GM12864 (cell line): Measurements from ENCODE around the gene ST7L.

ENCODE experiments used
- DNase-seq: peaks from one replicate; pipeline ENCODE4 v3.0.0-alpha.2; 2011; ENCODE audit warnings: low read depth
- H3K4me3 ChIP-seq: 2 replicates; pipeline ENCODE4 v1.5.1; 2011; ENCODE audit warnings: mild to moderate bottlenecking, low read depth, low read length, control low read depth
- CTCF ChIP-seq: IDR thresholded peaks from 2 replicates; pipeline ENCODE4 v1.5.1; 2011; ENCODE audit warnings: low read depth, mild to moderate bottlenecking, moderate library complexity, low read length, control low read depth, inconsistent platforms; ENCODE audit errors: missing control alignments

The ST7L gene

GRCh38 chr1:112522621-112523020, 96.3 kb downstream of the ST7L start:
- no peak overlapping the region for H3K4me3 ChIP-seq
- TF ChIP-seq CTCF = no peak
- no peak for DNase-seq

DNA sequence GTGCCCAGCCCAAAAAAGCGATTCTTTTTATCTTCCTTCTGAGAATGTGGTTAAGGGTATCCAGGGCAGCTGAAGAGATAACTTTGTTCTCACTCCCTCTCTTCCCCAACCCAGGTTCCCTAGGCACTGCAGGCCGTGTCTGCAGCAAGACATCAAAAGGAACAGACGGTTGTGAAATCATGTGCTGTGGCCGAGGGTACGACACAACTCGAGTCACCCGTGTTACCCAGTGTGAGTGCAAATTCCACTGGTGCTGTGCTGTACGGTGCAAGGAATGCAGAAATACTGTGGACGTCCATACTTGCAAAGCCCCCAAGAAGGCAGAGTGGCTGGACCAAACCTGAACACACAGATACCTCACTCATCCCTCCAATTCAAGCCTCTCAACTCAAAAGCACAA, 98.8 kb downstream of the ST7L start:
- no peak for DNase-seq
- H3K4me3 ChIP-seq = no peak overlapping the region
- no peak for TF ChIP-seq CTCF

DNA sequence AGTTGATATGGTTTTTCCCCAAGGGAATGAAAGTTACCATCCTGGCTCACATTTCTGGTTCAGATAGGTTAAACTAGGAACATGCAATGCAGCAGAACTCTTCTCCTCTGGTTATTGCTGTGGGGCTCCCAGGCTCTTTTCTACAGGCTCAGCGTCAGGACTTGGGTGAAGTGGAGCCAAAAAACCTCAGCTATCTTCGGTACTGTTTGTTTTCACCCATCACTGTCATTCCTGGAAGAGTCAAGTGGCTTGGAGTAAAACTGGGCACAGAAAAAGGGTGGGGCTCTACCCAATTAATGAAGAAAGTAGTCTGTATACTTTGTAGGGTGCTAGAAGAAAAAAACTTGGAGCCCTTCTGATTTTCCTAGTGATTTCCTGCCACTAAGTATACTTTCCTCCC, 100.8 kb downstream of the ST7L start:
- H3K4me3 ChIP-seq = no peak overlapping the region
- TF ChIP-seq CTCF = no peak
- no peak for DNase-seq

GRCh38 chr1:112517646-112518045, 101.3 kb downstream of the ST7L start:
- no peak for TF ChIP-seq CTCF
- DNase-seq = no peak
- H3K4me3 ChIP-seq = no peak overlapping the region

DNA sequence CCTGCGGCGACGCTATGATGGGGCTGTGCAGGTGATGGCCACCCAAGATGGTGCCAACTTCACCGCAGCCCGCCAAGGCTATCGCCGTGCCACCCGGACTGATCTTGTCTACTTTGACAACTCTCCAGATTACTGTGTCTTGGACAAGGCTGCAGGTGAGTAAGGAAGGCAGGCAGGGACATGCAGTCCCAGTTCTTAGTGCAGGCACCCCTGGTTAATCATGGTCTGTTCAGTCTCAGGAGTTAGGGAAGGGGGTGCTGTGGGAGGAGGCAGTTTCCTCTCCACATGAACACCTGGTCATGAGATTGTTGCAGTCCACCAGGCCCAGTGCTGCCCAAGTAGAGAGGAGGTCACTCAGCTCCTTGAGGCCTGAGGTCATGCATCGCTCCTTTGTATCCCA, 101.7 kb downstream of the ST7L start:
- no peak overlapping the region for H3K4me3 ChIP-seq
- DNase-seq = no peak
- TF ChIP-seq CTCF = no peak

GRCh38 chr1:112516141-112516540, 102.8 kb downstream of the ST7L start:
- H3K4me3 ChIP-seq = no peak overlapping the region
- DNase-seq = no peak
- no peak for TF ChIP-seq CTCF

DNA sequence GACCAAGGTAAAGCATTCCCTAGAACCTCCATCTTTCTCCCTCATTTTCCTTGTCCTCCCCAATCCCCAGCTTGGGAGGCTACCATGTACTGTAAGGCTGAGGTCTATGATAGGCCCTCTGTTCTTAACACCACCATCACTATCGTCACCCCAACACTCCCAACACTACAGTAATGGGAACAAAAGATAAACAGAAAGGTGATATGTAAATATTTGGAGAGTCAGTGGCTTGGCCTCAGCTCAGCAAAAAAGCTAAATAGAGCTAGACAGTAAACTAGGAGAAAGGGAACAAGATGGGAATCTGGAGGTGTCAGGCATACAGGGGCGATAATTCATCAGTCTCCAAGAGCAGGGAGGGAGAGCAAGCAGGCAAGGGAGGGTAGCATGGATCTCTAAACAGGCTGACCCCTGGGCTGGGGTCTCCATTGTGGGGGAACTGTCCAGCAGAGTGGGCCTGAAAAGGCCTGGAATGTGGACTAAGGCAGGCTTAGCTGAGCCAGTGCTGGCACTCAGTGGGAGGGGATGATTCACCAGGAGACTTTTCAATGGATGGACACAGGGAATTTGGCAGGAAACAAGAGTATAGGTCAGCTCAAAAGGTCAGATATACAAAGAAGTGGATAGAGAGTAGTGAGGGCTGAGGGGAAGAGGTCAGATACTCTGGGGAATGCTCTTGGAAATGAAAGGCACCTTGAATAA, 103.5 kb downstream of the ST7L start:
- no peak overlapping the region for H3K4me3 ChIP-seq
- no peak for TF ChIP-seq CTCF
- no peak for DNase-seq
